WTC11 (cell line): ENCODE data around the gene NCKAP5. TPM values are rescaled to one million over a fixed set of nuclear protein-coding genes. Genes with fewer than 3 reads are reported as not detected.

ENCODE experiments used
- ATAC-seq: fragments of 200-7000 bp; cut with Tn5 transposase; 2 replicates; pipeline ENCODE4 v1.10.0; 2021; ENCODE audit warnings: mild to moderate bottlenecking, moderate library complexity
- CTCF ChIA-PET: fragments of 300-600 bp; sonication (Branson Sonifier 250); formaldehyde crosslinking; loops from one replicate; lab custom pipeline; 2021; ENCODE audit warnings: antibody characterized with exemption; lab: Charles Lee
- POLR2A ChIA-PET: fragments of 350-600 bp; sonication (Branson Sonifier 250); formaldehyde crosslinking; loops from one replicate; lab custom pipeline; 2021; ENCODE audit warnings: antibody characterized with exemption; lab: Charles Lee
- DNase-seq: peaks from one replicate; pipeline ENCODE4 v3.0.0; 2021; ENCODE audit warnings: low spot score
- H3K27ac Mint-ChIP-seq: 2 replicates; pipeline ENCODE4 v1.8.0; 2021; ENCODE audit warnings: mixed read lengths
- H3K27me3 Mint-ChIP-seq: 2 replicates; pipeline ENCODE4 v1.8.0; 2021; ENCODE audit warnings: low read depth, mild to moderate bottlenecking, moderate library complexity, mixed read lengths
- H3K36me3 Mint-ChIP-seq: 2 replicates; pipeline ENCODE4 v1.8.0; 2021; ENCODE audit warnings: mixed read lengths
- H3K4me1 Mint-ChIP-seq: 2 replicates; pipeline ENCODE4 v1.8.0; 2022; ENCODE audit warnings: mixed read lengths
- H3K4me3 Mint-ChIP-seq: 2 replicates; pipeline ENCODE4 v1.8.0; 2021; ENCODE audit warnings: mild to moderate bottlenecking, moderate library complexity, mixed read lengths
- H3K9me3 Mint-ChIP-seq: 2 replicates; pipeline ENCODE4 v1.8.0; 2021; ENCODE audit warnings: mixed read lengths
- ARID4B ChIP-seq: sonication (generic); formaldehyde crosslinking; IDR thresholded peaks from 2 replicates; pipeline ENCODE4 v1.8.0; 2023; ENCODE audit warnings: missing genetic modification reagents, mild to moderate bottlenecking, borderline replicate concordance
- ATF1 ChIP-seq: sonication (generic); formaldehyde crosslinking; IDR thresholded peaks from 2 replicates; pipeline ENCODE4 v1.8.1; 2023; ENCODE audit warnings: mild to moderate bottlenecking, moderate library complexity, missing genetic modification reagents
- ATF3 ChIP-seq: sonication (generic); formaldehyde crosslinking; conservative IDR thresholded peaks from 2 replicates; pipeline ENCODE4 v1.8.1; 2022; ENCODE audit warnings: mild to moderate bottlenecking, missing genetic modification reagents
- CDX4 ChIP-seq: fragments of 250-450 bp; sonication (Bioruptor Pico); IDR thresholded peaks from 2 replicates; pipeline ENCODE4 v1.9.0; 2021; ENCODE audit warnings: moderate library complexity, mild to moderate bottlenecking, inconsistent platforms, borderline replicate concordance
- CREM ChIP-seq: sonication (generic); formaldehyde crosslinking; IDR thresholded peaks from 2 replicates; pipeline ENCODE4 v1.8.1; 2022; ENCODE audit warnings: mild to moderate bottlenecking, missing genetic modification reagents, moderate library complexity
- ELF4 ChIP-seq: sonication (generic); formaldehyde crosslinking; IDR thresholded peaks from 2 replicates; pipeline ENCODE4 v1.8.1; 2022; ENCODE audit warnings: low read depth, mild to moderate bottlenecking, moderate library complexity, missing genetic modification reagents
- FOXJ3 ChIP-seq: sonication (generic); formaldehyde crosslinking; IDR thresholded peaks from 2 replicates; pipeline ENCODE4 v1.9.0; 2021; ENCODE audit warnings: missing genetic modification reagents, mild to moderate bottlenecking, borderline replicate concordance
- IRF1 ChIP-seq: sonication (generic); formaldehyde crosslinking; IDR thresholded peaks from 2 replicates; pipeline ENCODE4 v1.8.0; 2023; ENCODE audit warnings: missing genetic modification reagents
- NFE2L1 ChIP-seq: sonication (generic); formaldehyde crosslinking; IDR thresholded peaks from 2 replicates; pipeline ENCODE4 v1.8.1; 2023; ENCODE audit warnings: missing genetic modification reagents
- NR1H2 ChIP-seq: sonication (generic); formaldehyde crosslinking; IDR thresholded peaks from 2 replicates; pipeline ENCODE4 v1.9.0; 2021; ENCODE audit warnings: mild to moderate bottlenecking, moderate library complexity, missing genetic modification reagents
- NR3C1 ChIP-seq: sonication (generic); formaldehyde crosslinking; conservative IDR thresholded peaks from 2 replicates; pipeline ENCODE4 v1.8.1; 2023; ENCODE audit warnings: low read depth, mild to moderate bottlenecking, missing genetic modification reagents
- OVOL2 ChIP-seq: fragments of 250-450 bp; sonication (Bioruptor Pico); IDR thresholded peaks from 2 replicates; pipeline ENCODE4 v1.9.0; 2021; ENCODE audit warnings: mild to moderate bottlenecking, borderline replicate concordance
- PREB ChIP-seq: sonication (generic); formaldehyde crosslinking; IDR thresholded peaks from 2 replicates; pipeline ENCODE4 v1.8.1; 2022; ENCODE audit warnings: mild to moderate bottlenecking, missing genetic modification reagents, moderate library complexity, borderline replicate concordance
- TEAD1 ChIP-seq: sonication (generic); formaldehyde crosslinking; IDR thresholded peaks from 2 replicates; pipeline ENCODE4 v1.8.0; 2022; ENCODE audit warnings: mild to moderate bottlenecking, missing genetic modification reagents
- ZNF121 ChIP-seq: sonication (generic); formaldehyde crosslinking; IDR thresholded peaks from 2 replicates; pipeline ENCODE4 v1.8.0; 2023; ENCODE audit warnings: missing genetic modification reagents
- ZNF232 ChIP-seq: sonication (generic); formaldehyde crosslinking; IDR thresholded peaks from 2 replicates; pipeline ENCODE4 v1.8.0; 2022; ENCODE audit warnings: mild to moderate bottlenecking, missing genetic modification reagents
- ZNF532 ChIP-seq: fragments of 250-450 bp; sonication (Bioruptor Pico); IDR thresholded peaks from 2 replicates; pipeline ENCODE4 v1.9.0; 2021; ENCODE audit warnings: mild to moderate bottlenecking, borderline replicate concordance
- ZSCAN18 ChIP-seq: fragments of 250-450 bp; sonication (Bioruptor Pico); IDR thresholded peaks from 2 replicates; pipeline ENCODE4 v2.1.2; 2022; ENCODE audit warnings: mild to moderate bottlenecking, moderate library complexity
- total RNA-seq: library from RNA; stranded (reverse); gene quantifications from 3 replicates; pipeline ENCODE4 v1.2.3, GENCODE V29; 2021

Gene NCKAP5
- total RNA-seq, 1 experiment from 2014 or later, result 0.55 TPM

GRCh38 chr2:132754392-132754791 is 813.9 kb downstream of the NCKAP5 start:
- H3K27me3 Mint-ChIP-seq, result no peaks in the 10 kb centered on the region
- ChIA-PET CTCF (no interaction called here), POLR2A (no interaction called here)
- no peak overlapping the region for H3K4me3 Mint-ChIP-seq
- ATAC-seq (no peak), DNase-seq (no peak)
- H3K27ac Mint-ChIP-seq, result no peak overlapping the region
- 0 out of 2 replicates have a peak, but pooled peaks cover 2% of the 10 kb centered on the region for H3K36me3 Mint-ChIP-seq
- peaks cover 16% of the 10 kb centered on the region for H3K9me3 Mint-ChIP-seq
- peaks cover 8% of the 10 kb centered on the region; the same call in 1 of the 2 replicates for H3K4me1 Mint-ChIP-seq
- TF ChIP-seq ZNF532 (CRISPR knock-in tag) (no peak), NR1H2 (CRISPR knock-in tag) (no peak), CREM (CRISPR knock-in tag) (no peak), ATF1 (no peak), NFE2L1 (CRISPR knock-in tag) (no peak), FOXJ3 (no peak)

- no peak overlapping the region for H3K27ac Mint-ChIP-seq
- ATAC-seq (no peak), DNase-seq (no peak)
- CTCF ChIA-PET, result no interaction called here
- H3K36me3 Mint-ChIP-seq, result no peaks in the 10 kb centered on the region
- H3K9me3 Mint-ChIP-seq, result peaks cover 8% of the 10 kb centered on the region
- peaks cover 8% of the 10 kb centered on the region; the same call in 1 of the 2 replicates for H3K4me1 Mint-ChIP-seq
- POLR2A ChIA-PET, result no interaction called here
- no peak overlapping the region for H3K4me3 Mint-ChIP-seq
- no peaks in the 10 kb centered on the region for H3K27me3 Mint-ChIP-seq
- TF ChIP-seq ELF4 (CRISPR knock-in tag) (no peak), CDX4 (CRISPR knock-in tag) (no peak), IRF1 (no peak), OVOL2 (no peak), ZNF121 (CRISPR knock-in tag) (no peak), NFE2L1 (CRISPR knock-in tag) (no peak), ATF3 (no peak), TEAD1 (no peak), ATF1 (no peak), PREB (CRISPR knock-in tag) (no peak), ARID4B (CRISPR knock-in tag) (no peak), ZSCAN18 (CRISPR knock-in tag) (no peak), ZNF232 (CRISPR knock-in tag) (no peak), NR3C1 (CRISPR knock-in tag) (no peak)
These were observed 815.6 kb downstream of the NCKAP5 start for GRCh38 chr2:132752421-132753206.
